PC-9 (cell line): ENCODE measurements around the gene ANKRD35. TPM values are rescaled to one million over a fixed set of nuclear protein-coding genes. Genes with fewer than 3 reads are reported as not detected.

ENCODE experiments used
- BruUV-seq: library from RNA; stranded (reverse); fragments of 400-500 nt; replicated peaks from 2 replicates; lab custom pipeline; 2021; lab: Mats Ljungman, UMichigan
- CTCF ChIA-PET: fragments of 300-600 bp; sonication (Branson Sonifier 250); formaldehyde crosslinking; loops from one replicate; lab custom pipeline; 2022; ENCODE audit warnings: antibody characterized with exemption; lab: Charles Lee
- POLR2A ChIA-PET: fragments of 300-600 bp; sonication (Branson Sonifier 250); formaldehyde crosslinking; loops from one replicate; lab custom pipeline; 2022; ENCODE audit warnings: antibody characterized with exemption; ENCODE audit not compliant: unreplicated experiment; lab: Charles Lee
- DNase-seq, 2 experiments: peaks; one replicate each; pipeline versions ENCODE4 v3.0.0 to v3.0.0-alpha.2; 2015 to 2022; ENCODE audit warnings: mixed read lengths in 1 of 2
- H2AFZ ChIP-seq: fragments of 200-600 bp; sonication (generic); 2 replicates; pipeline ENCODE4 v1.8.1; 2017; ENCODE audit warnings: antibody characterized with exemption
- H3F3A ChIP-seq: fragments of 200-600 bp; sonication (generic); 2 replicates; pipeline ENCODE4 v1.8.1; 2017; ENCODE audit warnings: antibody characterized with exemption, mild to moderate bottlenecking, low read depth; ENCODE audit not compliant: insufficient read depth
- H3K27ac ChIP-seq: fragments of 200-600 bp; sonication (generic); 2 replicates; pipeline ENCODE4 v1.6.1; 2016; ENCODE audit warnings: mixed run types
- H3K27me3 ChIP-seq: fragments of 200-600 bp; sonication (generic); 2 replicates; pipeline ENCODE4 v1.6.1; 2016; ENCODE audit warnings: low read depth, mixed run types; ENCODE audit not compliant: insufficient read depth
- H3K36me3 ChIP-seq: fragments of 200-600 bp; sonication (generic); 2 replicates; pipeline ENCODE4 v1.6.1; 2016; ENCODE audit warnings: low read depth, mixed run types
- H3K4me1 ChIP-seq: fragments of 200-600 bp; sonication (generic); replicated peaks from 2 replicates; pipeline ENCODE4 v1.6.1; 2016; ENCODE audit warnings: mixed run types; ENCODE audit not compliant: insufficient read depth
- H3K4me2 ChIP-seq: fragments of 200-600 bp; sonication (generic); 2 replicates; pipeline ENCODE4 v1.6.1; 2017; ENCODE audit warnings: mixed run types
- H3K4me3 ChIP-seq: fragments of 200-600 bp; sonication (generic); 2 replicates; pipeline ENCODE4 v1.6.1; 2016; ENCODE audit warnings: mixed run types
- H3K79me2 ChIP-seq: fragments of 200-600 bp; sonication (generic); 2 replicates; pipeline ENCODE4 v1.6.1; 2017; ENCODE audit warnings: low read depth, mixed run types
- H3K9me2 ChIP-seq: fragments of 200-600 bp; sonication (generic); 2 replicates; pipeline ENCODE4 v1.8.1; 2017; ENCODE audit warnings: mild to moderate bottlenecking; ENCODE audit not compliant: insufficient read depth
- H3K9me3 ChIP-seq: fragments of 200-600 bp; sonication (generic); 2 replicates; pipeline ENCODE4 v1.8.1; 2016; ENCODE audit warnings: low read depth; ENCODE audit not compliant: insufficient read depth
- H4K20me1 ChIP-seq: fragments of 200-600 bp; sonication (generic); 2 replicates; pipeline ENCODE4 v1.8.1; 2017; ENCODE audit not compliant: insufficient read depth
- EZH2 ChIP-seq: fragments of 200-600 bp; sonication (generic); IDR thresholded peaks from 2 replicates; pipeline ENCODE4 v1.8.0; 2017; ENCODE audit warnings: antibody characterized with exemption, low read depth
- intact Hi-C: fragments of 100-400 bp; cut with micrococcal nuclease; formaldehyde crosslinking; loops from one replicate; pipeline ENCODE4 v1.10.0; 2022; ENCODE audit not compliant: unreplicated experiment
- total RNA-seq: library from RNA; stranded (reverse); gene quantifications from 2 replicates; pipeline ENCODE4 v1.2.3, GENCODE V29; 2021
- TF ChIP-seq, protein P1 (sequence below): fragments of 200-600 bp; sonication (generic); conservative IDR thresholded peaks from 2 replicates; pipeline ENCODE4 v1.6.1; 2017; ENCODE audit warnings: mixed run types, antibody characterized with exemption, mild to moderate bottlenecking, moderate library complexity

ANKRD35 gene
- total RNA-seq, 1 experiment from 2014 or later = 1.2 TPM

DNA sequence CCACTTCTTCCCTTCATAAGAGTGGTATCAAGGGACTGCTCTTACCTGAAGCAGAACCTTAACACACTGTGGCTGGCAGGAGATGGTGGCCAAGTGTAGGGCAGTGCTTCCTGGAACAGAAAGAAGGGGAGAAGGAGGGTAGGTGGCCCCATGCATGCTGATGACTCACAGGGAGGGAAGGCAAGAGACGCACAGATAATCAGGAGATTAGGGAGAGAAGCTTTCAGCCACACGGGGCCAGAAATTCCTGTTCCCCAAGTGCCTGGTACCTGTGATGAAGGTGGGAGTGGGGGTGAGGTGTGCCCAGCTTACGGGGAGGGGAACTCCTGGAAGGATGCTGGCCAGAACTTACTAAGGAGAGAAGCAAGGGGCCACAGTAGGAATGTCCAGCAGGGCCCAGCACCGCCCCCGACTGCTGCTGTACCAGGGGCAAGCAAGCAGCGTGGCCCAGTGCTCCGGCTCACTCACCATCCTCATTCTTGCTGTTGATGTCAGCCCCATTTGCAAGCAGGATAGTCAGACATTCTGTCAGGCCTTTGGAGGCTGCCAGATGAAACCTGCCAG, 7.7 kb downstream of the ANKRD35 start:
- H3K27me3 ChIP-seq = no peaks in the 10 kb centered on the region
- no peaks in the 10 kb centered on the region for H3K9me3 ChIP-seq
- H3K27ac ChIP-seq = peak overlapping the region; percentile 75
- no peaks in the 10 kb centered on the region for H3K36me3 ChIP-seq
- no peak for TF ChIP-seq EZH2
- TF ChIP-seq, protein P1, sequence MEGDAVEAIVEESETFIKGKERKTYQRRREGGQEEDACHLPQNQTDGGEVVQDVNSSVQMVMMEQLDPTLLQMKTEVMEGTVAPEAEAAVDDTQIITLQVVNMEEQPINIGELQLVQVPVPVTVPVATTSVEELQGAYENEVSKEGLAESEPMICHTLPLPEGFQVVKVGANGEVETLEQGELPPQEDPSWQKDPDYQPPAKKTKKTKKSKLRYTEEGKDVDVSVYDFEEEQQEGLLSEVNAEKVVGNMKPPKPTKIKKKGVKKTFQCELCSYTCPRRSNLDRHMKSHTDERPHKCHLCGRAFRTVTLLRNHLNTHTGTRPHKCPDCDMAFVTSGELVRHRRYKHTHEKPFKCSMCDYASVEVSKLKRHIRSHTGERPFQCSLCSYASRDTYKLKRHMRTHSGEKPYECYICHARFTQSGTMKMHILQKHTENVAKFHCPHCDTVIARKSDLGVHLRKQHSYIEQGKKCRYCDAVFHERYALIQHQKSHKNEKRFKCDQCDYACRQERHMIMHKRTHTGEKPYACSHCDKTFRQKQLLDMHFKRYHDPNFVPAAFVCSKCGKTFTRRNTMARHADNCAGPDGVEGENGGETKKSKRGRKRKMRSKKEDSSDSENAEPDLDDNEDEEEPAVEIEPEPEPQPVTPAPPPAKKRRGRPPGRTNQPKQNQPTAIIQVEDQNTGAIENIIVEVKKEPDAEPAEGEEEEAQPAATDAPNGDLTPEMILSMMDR = no peak
- H3K4me2 ChIP-seq = peak overlapping the region; percentile 52
- ChIA-PET CTCF (interaction anchor here (1.6 to 2.5 kb wide), 2 partner anchors 13 to 18 kb away, joined by 4 to 8 read pairs; no protein-coding TSS in a partner anchor), POLR2A (interaction anchor here (0.7 to 1.7 kb wide), 2 partner anchors 19 to 54 kb away, joined by 3 to 5 read pairs; partner anchors contain the start of gene PIAS3)
- 0 out of 2 replicates have a peak, but pooled peaks cover 4% of the 10 kb centered on the region for H3K9me2 ChIP-seq
- peaks cover 20% of the 10 kb centered on the region for H3F3A ChIP-seq
- H2AFZ ChIP-seq = peak overlapping the region; percentile 69
- H3K4me3 ChIP-seq = no peak overlapping the region
- no peaks in the 10 kb centered on the region for H4K20me1 ChIP-seq
- BruUV-seq = no TSS peak
- intact Hi-C loops = no loop called here
- DNase-seq = peak; percentile 74 to 87
- H3K4me1 ChIP-seq = peaks cover 41% of the 10 kb centered on the region
- H3K79me2 ChIP-seq = no peaks in the 10 kb centered on the region

DNA sequence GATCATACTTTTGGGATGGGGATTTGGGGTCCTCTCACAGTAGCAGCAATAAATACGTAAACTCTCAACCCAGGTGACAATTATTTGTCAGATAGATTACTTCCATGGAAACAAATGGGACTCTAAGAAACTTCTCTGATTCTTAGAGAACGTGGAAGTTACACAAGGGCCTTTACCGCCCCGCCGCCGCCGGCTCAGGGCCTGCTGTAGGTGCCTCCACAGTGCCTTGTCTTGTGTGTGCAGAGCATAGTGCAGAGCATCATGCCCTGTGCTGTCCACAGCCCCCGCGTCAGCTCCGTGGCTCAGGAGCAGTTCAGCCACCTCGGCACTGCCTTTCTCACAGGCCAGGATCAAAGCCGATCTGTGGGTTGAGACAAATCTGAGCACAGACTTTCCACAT, 11.0 kb downstream of the ANKRD35 start:
- CTCF ChIA-PET = no interaction called here
- Histone ChIP-seq H3K4me2 (no peak overlapping the region), H3K27me3 (no peaks in the 10 kb centered on the region), H3F3A (peaks cover 15% of the 10 kb centered on the region), H3K9me2 (0 out of 2 replicates have a peak, but pooled peaks cover 4% of the 10 kb centered on the region), H3K36me3 (no peaks in the 10 kb centered on the region), H3K4me3 (no peak overlapping the region), H3K4me1 (peaks cover 35% of the 10 kb centered on the region), H4K20me1 (no peaks in the 10 kb centered on the region), H3K27ac (no peak overlapping the region), H3K79me2 (no peaks in the 10 kb centered on the region), H3K9me3 (no peaks in the 10 kb centered on the region), H2AFZ (no peak overlapping the region)
- TF ChIP-seq, protein P1 = no peak
- no peak for TF ChIP-seq EZH2
- no peak for DNase-seq
- intact Hi-C loops = no loop called here
- POLR2A ChIA-PET = no interaction called here
- no TSS peak for BruUV-seq

DNA sequence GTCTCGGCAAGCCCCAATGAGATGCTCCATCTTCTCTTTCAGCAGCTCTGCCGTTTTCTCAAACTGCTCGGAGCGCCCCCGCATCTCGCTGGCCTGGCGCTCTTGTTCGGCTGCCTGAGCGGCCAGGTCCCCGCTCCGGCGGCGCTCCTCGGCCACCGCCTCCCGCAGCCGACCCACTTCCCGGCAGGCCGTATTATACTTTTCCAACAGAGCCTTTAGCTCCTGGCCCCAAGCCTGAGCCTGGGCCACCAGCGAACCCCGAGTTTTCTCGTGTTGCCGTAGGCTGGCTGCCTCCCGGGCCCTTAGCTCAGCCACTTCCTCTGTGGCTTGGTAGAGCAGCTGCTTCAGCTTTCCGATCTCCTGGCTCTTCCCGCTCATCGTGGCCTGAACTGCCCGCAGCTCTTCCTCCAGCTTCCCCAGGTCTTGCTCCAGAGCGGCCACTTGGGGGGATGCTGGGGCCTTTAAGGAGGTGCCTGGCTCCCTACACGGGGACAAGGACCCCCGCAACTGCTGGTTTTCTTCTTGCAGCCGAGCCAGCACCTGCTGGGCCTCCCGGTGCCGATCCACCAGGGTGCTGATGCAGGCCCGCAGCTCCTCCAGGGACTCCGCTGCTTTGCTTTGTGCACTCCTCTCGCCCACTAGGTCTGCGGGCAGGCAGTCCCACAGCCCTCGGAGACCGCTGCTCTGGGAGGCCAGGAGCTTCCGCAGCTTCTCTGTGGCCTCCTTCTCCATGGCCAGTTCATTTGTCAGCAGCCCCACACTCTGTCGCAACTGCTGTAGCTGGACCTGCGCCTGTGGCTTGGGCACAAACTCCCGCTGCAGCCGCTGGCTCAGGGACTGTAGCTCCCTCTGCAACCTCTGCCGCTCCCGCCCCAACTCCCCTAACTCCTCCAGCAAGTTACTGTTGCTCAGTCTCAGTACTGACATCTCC, 13.4 kb downstream of the ANKRD35 start:
- intact Hi-C loops = no loop called here
- no peaks in the 10 kb centered on the region for H3K36me3 ChIP-seq
- no peaks in the 10 kb centered on the region; the same call in 1 of the 2 replicates for H3K27me3 ChIP-seq
- H3K9me3 ChIP-seq = no peaks in the 10 kb centered on the region
- ChIA-PET CTCF (no interaction called here), POLR2A (no interaction called here)
- no peak overlapping the region for H3K27ac ChIP-seq
- peaks cover 11% of the 10 kb centered on the region for H3K4me1 ChIP-seq
- TF ChIP-seq EZH2 = no peak
- TF ChIP-seq, protein P1 = no peak
- H2AFZ ChIP-seq = no peak overlapping the region
- no peak overlapping the region for H3K4me3 ChIP-seq
- H3K79me2 ChIP-seq = no peaks in the 10 kb centered on the region
- no peaks in the 10 kb centered on the region for H4K20me1 ChIP-seq
- no peak overlapping the region for H3K4me2 ChIP-seq
- DNase-seq = no peak
- H3K9me2 ChIP-seq = 0 out of 2 replicates have a peak, but pooled peaks cover under 1% of the 10 kb centered on the region
- peaks cover 1% of the 10 kb centered on the region; the same call in 1 of the 2 replicates for H3F3A ChIP-seq
- no TSS peak for BruUV-seq
